HL-60 (cell line): ENCODE results near the gene SLC35E4.

Source experiments
- GABPA ChIP-seq: IDR thresholded peaks from 2 replicates; pipeline ENCODE4 v1.6.1; 2012; ENCODE audit warnings: low read depth
- POLR2AphosphoS5 ChIP-seq: IDR thresholded peaks from 2 replicates; pipeline ENCODE4 v1.6.1; 2012; ENCODE audit warnings: low read depth
- TF ChIP-seq, protein P1 (sequence below): IDR thresholded peaks from one replicate; pipeline ENCODE4 v1.5.1; 2011; ENCODE audit warnings: low read length, control low read depth, inconsistent platforms; ENCODE audit not compliant: insufficient read depth

DNA sequence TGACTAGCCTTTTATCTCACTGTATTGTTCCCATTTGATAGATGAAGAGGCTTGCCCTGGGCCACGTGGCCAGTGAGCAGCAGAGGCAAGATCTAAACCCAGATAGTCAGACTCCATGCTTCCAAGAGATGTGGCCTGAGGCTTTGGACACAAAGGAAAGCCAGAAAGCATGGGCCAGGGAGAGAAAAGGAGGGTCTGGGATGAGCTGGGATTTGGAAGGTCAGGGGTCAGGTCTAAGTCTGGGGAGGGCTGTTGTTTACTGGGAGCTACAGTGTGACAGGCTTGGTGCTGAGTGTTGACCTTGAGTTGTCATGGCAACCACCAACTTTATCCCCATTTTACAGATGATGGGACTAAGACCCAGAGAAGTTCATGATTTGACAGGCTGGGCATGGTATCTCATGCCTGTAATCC is 2.1 kb downstream of the SLC35E4 start:
- TF ChIP-seq, protein P1, sequence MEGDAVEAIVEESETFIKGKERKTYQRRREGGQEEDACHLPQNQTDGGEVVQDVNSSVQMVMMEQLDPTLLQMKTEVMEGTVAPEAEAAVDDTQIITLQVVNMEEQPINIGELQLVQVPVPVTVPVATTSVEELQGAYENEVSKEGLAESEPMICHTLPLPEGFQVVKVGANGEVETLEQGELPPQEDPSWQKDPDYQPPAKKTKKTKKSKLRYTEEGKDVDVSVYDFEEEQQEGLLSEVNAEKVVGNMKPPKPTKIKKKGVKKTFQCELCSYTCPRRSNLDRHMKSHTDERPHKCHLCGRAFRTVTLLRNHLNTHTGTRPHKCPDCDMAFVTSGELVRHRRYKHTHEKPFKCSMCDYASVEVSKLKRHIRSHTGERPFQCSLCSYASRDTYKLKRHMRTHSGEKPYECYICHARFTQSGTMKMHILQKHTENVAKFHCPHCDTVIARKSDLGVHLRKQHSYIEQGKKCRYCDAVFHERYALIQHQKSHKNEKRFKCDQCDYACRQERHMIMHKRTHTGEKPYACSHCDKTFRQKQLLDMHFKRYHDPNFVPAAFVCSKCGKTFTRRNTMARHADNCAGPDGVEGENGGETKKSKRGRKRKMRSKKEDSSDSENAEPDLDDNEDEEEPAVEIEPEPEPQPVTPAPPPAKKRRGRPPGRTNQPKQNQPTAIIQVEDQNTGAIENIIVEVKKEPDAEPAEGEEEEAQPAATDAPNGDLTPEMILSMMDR = no peak
- TF ChIP-seq POLR2AphosphoS5 (no peak), GABPA (no peak)
